ENCODE data around the gene IL36G. TPM values are rescaled to one million over a fixed set of nuclear protein-coding genes. Genes with fewer than 3 reads are reported as not detected.

IL36G gene
- polyA plus RNA-seq, 2 of the 4 experiments (the other 2 are of a cell fraction) = 0.16 TPM; not detected in 1

DNA sequence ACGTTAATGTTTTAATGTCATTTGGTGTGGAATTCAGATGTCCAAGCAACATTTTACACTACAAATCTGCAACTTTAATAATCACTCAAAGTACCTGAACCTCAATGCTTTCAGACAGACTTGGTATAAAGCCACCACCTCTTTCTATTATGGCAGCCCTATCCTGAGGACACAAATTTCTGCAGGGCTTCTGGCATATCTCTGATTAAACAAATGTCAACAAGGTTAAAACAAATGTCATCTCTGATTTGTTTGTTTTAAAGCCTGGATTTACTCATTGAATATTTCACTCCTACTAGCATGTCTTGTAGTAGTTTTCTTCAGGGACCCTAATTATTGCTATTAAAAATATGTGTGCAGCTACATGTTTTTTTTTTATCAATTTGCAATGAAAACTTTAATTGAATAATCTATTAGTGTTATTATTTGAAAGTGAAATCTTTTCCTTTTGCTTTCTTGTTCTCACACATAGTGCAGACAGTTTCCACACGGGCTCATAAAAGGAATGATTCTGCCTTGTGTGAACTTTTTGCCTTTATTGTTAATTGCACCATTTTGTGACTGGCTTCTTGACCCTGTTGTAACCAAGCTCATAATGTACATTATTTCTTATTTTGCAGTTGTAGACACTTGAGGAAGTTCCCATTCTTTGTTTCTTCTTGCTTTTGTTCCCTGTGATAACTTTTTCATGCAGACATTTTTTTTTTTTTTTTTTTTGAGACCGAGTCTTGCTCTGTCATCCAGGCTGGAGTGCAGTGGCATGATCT is 36.8 kb upstream of the IL36G start (continued):
- no peak for TF ChIP-seq ZFP36 (IDR thresholded peaks at IDR 0.05; ENCODE audit: borderline replicate concordance, partially characterized antibody)

DNA sequence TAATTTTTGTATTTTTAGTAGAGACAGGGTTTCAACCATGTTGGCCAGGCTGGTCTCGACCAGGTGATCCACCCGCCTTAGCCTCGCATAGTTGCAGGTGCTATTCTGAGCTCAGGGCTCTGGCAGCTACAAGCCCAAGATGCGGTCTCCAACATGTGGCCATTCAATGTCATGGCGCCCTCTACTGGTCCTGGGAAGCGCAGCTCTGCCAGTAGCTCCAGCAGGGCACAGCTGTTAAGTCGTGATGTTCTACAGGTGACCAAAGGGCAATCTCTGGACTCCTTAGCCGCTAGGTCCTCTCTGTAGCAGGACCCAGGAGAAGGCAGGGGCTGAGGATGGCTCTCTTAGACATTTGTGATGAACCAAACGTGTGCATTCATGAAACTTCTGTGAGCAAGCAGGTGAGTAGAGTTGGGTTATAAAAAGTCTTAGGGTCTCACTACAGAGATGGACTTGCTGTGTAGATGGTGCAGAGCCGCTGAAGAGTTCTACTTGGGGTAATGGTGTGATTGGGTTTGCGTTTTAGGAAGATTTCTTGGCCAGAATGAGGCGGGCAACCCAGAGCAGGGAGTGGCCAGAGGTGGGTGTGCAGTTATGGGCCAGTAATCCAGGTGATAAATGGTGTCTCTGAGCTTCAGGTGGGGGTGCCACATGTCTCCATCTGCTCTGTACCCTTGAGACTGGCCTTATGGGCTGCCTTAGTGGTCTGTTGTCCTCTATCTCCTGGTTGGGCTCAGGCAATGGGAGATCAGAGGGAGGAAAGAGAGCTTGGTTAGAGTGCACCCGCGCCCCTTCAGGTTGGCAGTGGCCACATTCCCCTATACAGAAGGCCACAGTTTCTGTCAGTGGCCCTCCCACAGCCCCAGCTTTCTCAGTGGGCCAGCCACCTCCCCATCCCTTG is 35.8 kb upstream of the IL36G start:
- WGBS (ENCODE audit: missing lambda C conversion rate) = 20% methylated on average over 11 of the region's 14 CpGs
- ChIA-PET CTCF (interaction anchor here (0.6 to 6.7 kb wide), 39 partner anchors 10 to 440 kb away, joined by 3 to 120 read pairs (median 5); partner anchors contain the start of gene CKAP2L), POLR2A (interaction anchor here (0.7 kb wide), 2 partner anchors 75 to 195 kb away, joined by 5 to 8 read pairs; no protein-coding TSS in a partner anchor)
- peak; percentile 97 to 99 for ATAC-seq
- TF ChIP-seq NR3C1 (IDR thresholded peaks at IDR 0.05) (no peak), ZNF302 (CRISPR knock-in tag; IDR thresholded peaks at IDR 0.05) (no peak), HOXB13 (CRISPR knock-in tag; IDR thresholded peaks at IDR 0.05; ENCODE audit: low read depth) (no peak), RFX5 (IDR thresholded peaks at IDR 0.05) (no peak), CTCF (IDR thresholded peaks at IDR 0.05) (peak; percentile 70), GATA3 (IDR thresholded peaks at IDR 0.05; ENCODE audit: borderline replicate concordance) (no peak), SMC3 (IDR thresholded peaks at IDR 0.05) (peak; percentile 61), EHF (CRISPR knock-in tag; IDR thresholded peaks at IDR 0.05) (no peak), ELK1 (IDR thresholded peaks at IDR 0.05; ENCODE audit: low read depth, low read length) (no peak), MYC (IDR thresholded peaks at IDR 0.05; ENCODE audit: borderline replicate concordance, low read length) (no peak), PHF8 (IDR thresholded peaks at IDR 0.05; ENCODE audit: borderline replicate concordance, low read depth) (no peak), CBX2 (IDR thresholded peaks at IDR 0.05; ENCODE audit: borderline replicate concordance, low read depth) (no peak), RAD21 (conservative IDR thresholded peaks at IDR 0.05 in 1 of 2, IDR thresholded peaks at IDR 0.05 in 1 of 2) (peak; percentile 78 to 90), RCOR1 (IDR thresholded peaks at IDR 0.05; ENCODE audit: low read depth, low read length) (no peak), E2F6 (IDR thresholded peaks at IDR 0.05; ENCODE audit: borderline replicate concordance, low read depth) (no peak)
- H3K4me1 ChIP-seq = no peaks in the 10 kb centered on the region
- H3K9me3 ChIP-seq = peaks cover 22% of the 10 kb centered on the region
- peak; percentile 43 to 78 for DNase-seq (ENCODE audit: low read depth in 1 of 2, low spot score in 1 of 2)
- H3K4me2 ChIP-seq = no peak overlapping the region
- H3K27ac ChIP-seq = no peak overlapping the region
- H3K4me3 ChIP-seq = no peak overlapping the region
- no peak for FAIRE-seq

- CTCF ChIA-PET = interaction anchor here (0.9 to 6.7 kb wide), 15 partner anchors 13 to 313 kb away, joined by 3 to 120 read pairs (median 8); no protein-coding TSS in a partner anchor
- ATAC-seq (peak in 1 of 2 experiments; percentile 27; a peak in 1 of 6 replicates), DNase-seq (ENCODE audit: low read depth in 1 of 2, low spot score in 1 of 2) (no peak), FAIRE-seq (no peak)
- no peak overlapping the region for H3K4me2 ChIP-seq
- H3K27ac ChIP-seq = no peak overlapping the region
- no peaks in the 10 kb centered on the region for H3K4me1 ChIP-seq
- peaks cover 27% of the 10 kb centered on the region for H3K9me3 ChIP-seq
- POLR2A ChIA-PET = no interaction called here
- TF ChIP-seq MYC (IDR thresholded peaks at IDR 0.05; ENCODE audit: borderline replicate concordance, low read length) = no peak
- no peak for TF ChIP-seq SMC3 (IDR thresholded peaks at IDR 0.05)
- TF ChIP-seq RFX5 (IDR thresholded peaks at IDR 0.05) = no peak
- no peak for TF ChIP-seq TFCP2L1 (CRISPR knock-in tag; IDR thresholded peaks at IDR 0.05)
- TF ChIP-seq ZNF302 (CRISPR knock-in tag; IDR thresholded peaks at IDR 0.05) = no peak
- TF ChIP-seq RCOR1 (IDR thresholded peaks at IDR 0.05; ENCODE audit: low read depth, low read length) = no peak
- TF ChIP-seq ZFP36 (IDR thresholded peaks at IDR 0.05; ENCODE audit: borderline replicate concordance, partially characterized antibody) = no peak
- no peak for TF ChIP-seq RARB (CRISPR knock-in tag; IDR thresholded peaks at IDR 0.05)
- TF ChIP-seq KDM5A (IDR thresholded peaks at IDR 0.05) = no peak
- H3K4me3 ChIP-seq = no peak overlapping the region
- WGBS (ENCODE audit: missing lambda C conversion rate) = 15% methylated on average over 2 of the region's 2 CpGs
These were observed 35.2 kb upstream of the IL36G start for GRCh38 chr2:112942654-112943002.
